Thyroid gland (tissue), 4 donors: ENCODE measurements around the gene ADAMTS2. TPM values are rescaled to one million over a fixed set of nuclear protein-coding genes. Genes with fewer than 3 reads are reported as not detected.

ENCODE experiments used
- DNase-seq, 2 donors: peaks; one replicate each; pipeline ENCODE4 v3.0.0-alpha.2; 2019
- H3K27ac ChIP-seq, 3 donors: fragments of 200-600 bp; sonication (generic); 1 replicate in 2 of 3; 2 replicates in 1 of 3; pipeline ENCODE4 v1.5.1; 2016 to 2019; ENCODE audit warnings: mild to moderate bottlenecking in 1 of 3, moderate library complexity in 1 of 3
- H3K27me3 ChIP-seq: fragments of 200-600 bp; sonication (generic); one replicate; pipeline ENCODE4 v1.5.1; 2019
- H3K36me3 ChIP-seq, 2 donors: fragments of 200-600 bp; sonication (generic); one replicate each; pipeline ENCODE4 v1.5.1; 2016 to 2019
- H3K4me1 ChIP-seq, 2 donors: fragments of 200-600 bp; sonication (generic); one replicate each; pipeline ENCODE4 v1.5.1; 2017 to 2019
- H3K4me3 ChIP-seq, 3 donors: fragments of 200-600 bp; sonication (generic); replicated peaks in 1 of 3; 1 replicate in 2 of 3; 2 replicates in 1 of 3; pipeline ENCODE4 v1.5.1; 2016; ENCODE audit warnings: mild to moderate bottlenecking in 1 of 3
- H3K9me3 ChIP-seq: fragments of 200-600 bp; sonication (generic); one replicate; pipeline ENCODE4 v1.5.1; 2017
- CTCF ChIP-seq, 6 experiments: fragments of 200-600 bp in 3 of 6; fragments of 450-650 bp in 3 of 6; sonication (generic) in 3 of 6; IDR thresholded peaks; one replicate each; pipeline ENCODE4 v1.5.1; 2016 to 2019; ENCODE audit warnings: antibody characterized with exemption in 6 of 6, mild to moderate bottlenecking in 2 of 6, inconsistent platforms in 1 of 6, moderate library complexity in 1 of 6
- POLR2A ChIP-seq, 2 donors: fragments of 450-650 bp; IDR thresholded peaks; one replicate each; pipeline ENCODE4 v1.6.1; 2017; ENCODE audit warnings: antibody characterized with exemption in 2 of 2, mild to moderate bottlenecking in 2 of 2, moderate library complexity in 1 of 2
- WGBS, 2 donors: methylation state at CpG; one replicate each; pipeline ENCODE4 v1.1.5; 2017; 5-methylcytosine and 5-hydroxymethylcytosine counted together
- intact Hi-C: fragments of 100-400 bp; cut with DNase I; formaldehyde crosslinking; loops from one replicate; pipeline ENCODE4 v1.15.1; 2023
- total RNA-seq, 4 donors: library from RNA; depleted of rRNA; stranded (reverse); fragments of >200 nt; gene quantifications; one replicate each; pipeline ENCODE4 v1.2.3, GENCODE V29; 2016

The ADAMTS2 gene
- total RNA-seq, 4 donors from 2014 or later, result 3.5 to 16.2 (median 7.3) TPM

- Histone ChIP-seq H3K27me3 (no peaks in the 10 kb centered on the region), H3K9me3 (no peaks in the 10 kb centered on the region), H3K4me3 (no peak overlapping the region), H3K27ac (no peak overlapping the region), H3K36me3 (no peaks in the 10 kb centered on the region), H3K4me1 (no peaks in the 10 kb centered on the region)
- DNase-seq, result no peak
- intact Hi-C loops, result no loop called here
- 94% methylated on average over 5 to 6 of the region's 13 CpGs for WGBS, 2 donors
- TF ChIP-seq POLR2A (IDR thresholded peaks at IDR 0.05), result no peak
- no peak for TF ChIP-seq CTCF (IDR thresholded peaks at IDR 0.05)
These were observed 12.4 kb downstream of the ADAMTS2 start for GRCh38 chr5:179332741-179333290.

DNA sequence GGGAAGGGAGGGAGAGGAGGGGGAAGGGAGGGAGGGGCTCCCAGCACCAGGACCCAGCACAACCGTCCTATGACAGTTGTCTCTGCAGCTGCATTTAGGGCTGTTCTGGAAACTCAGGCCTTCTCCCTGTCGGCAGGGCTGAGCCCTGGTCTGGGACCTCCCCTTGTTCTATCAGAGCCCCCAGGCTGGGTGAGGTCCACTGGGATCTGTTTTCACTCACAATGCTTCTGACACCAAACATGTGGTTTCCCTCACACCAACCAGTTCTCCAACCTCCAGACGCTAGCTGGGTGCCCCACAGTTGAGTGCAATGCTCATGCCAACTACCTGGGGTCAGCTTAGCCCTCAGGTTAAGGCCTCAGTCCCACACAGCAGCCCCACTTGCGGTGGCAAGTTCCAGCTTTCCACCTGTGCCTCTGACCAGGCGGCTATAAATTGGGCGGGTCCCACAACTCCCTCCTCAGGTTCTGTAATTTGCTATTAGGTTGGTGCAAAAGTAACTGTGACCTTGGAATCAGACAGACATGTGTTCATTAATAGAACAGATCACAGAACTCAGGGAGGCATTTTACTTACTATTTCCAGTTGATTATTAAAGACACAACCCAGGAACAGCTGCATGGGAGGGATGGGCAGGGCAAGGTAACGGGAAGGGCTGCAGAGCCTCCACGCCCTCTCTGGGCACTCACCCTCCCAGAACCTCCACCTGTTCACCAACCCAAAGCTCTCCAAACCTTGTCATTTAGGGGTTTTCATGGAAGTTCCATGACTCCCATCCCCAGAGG lies 13.5 kb downstream of the ADAMTS2 start:
- Histone ChIP-seq H3K4me1 (no peaks in the 10 kb centered on the region), H3K27ac (no peak overlapping the region), H3K27me3 (no peaks in the 10 kb centered on the region), H3K36me3 (no peaks in the 10 kb centered on the region), H3K9me3 (no peaks in the 10 kb centered on the region), H3K4me3 (no peak overlapping the region)
- WGBS, 2 donors, result 80 to 85% methylated on average over 7 of the region's 8 CpGs
- intact Hi-C loops, result no loop called here
- TF ChIP-seq CTCF (IDR thresholded peaks at IDR 0.05), result no peak
- TF ChIP-seq POLR2A (IDR thresholded peaks at IDR 0.05), result no peak
- DNase-seq, result no peak

- Histone ChIP-seq H3K27ac (no peak overlapping the region), H3K4me1 (no peaks in the 10 kb centered on the region), H3K9me3 (no peaks in the 10 kb centered on the region), H3K36me3 (no peaks in the 10 kb centered on the region), H3K27me3 (no peaks in the 10 kb centered on the region), H3K4me3 (no peak overlapping the region)
- intact Hi-C loops, result no loop called here
- TF ChIP-seq CTCF (IDR thresholded peaks at IDR 0.05), result no peak
- 87 to 92% methylated on average over 13 of the region's 13 CpGs for WGBS, 2 donors
- DNase-seq, result no peak
These were observed 14.9 kb downstream of the ADAMTS2 start for GRCh38 chr5:179330186-179330900.

GRCh38 chr5:179328291-179328690 lies 17.0 kb downstream of the ADAMTS2 start:
- Histone ChIP-seq H3K27ac (no peak overlapping the region), H3K4me1 (no peaks in the 10 kb centered on the region), H3K36me3 (no peaks in the 10 kb centered on the region), H3K27me3 (no peaks in the 10 kb centered on the region), H3K4me3 (no peak overlapping the region), H3K9me3 (no peaks in the 10 kb centered on the region)
- no peak for DNase-seq
- WGBS, 2 donors, result 84 to 87% methylated on average over 6 of the region's 6 CpGs
- no peak for TF ChIP-seq CTCF (IDR thresholded peaks at IDR 0.05)
- no peak for TF ChIP-seq POLR2A (IDR thresholded peaks at IDR 0.05)
- intact Hi-C loops, result no loop called here
